IgD-negative memory B cell (primary cell): ENCODE data around the gene FGF9. TPM values are rescaled to one million over a fixed set of nuclear protein-coding genes. Genes with fewer than 3 reads are reported as not detected.

Source experiments
- H3K27ac Mint-ChIP-seq, 3 donors: one replicate each; pipeline ENCODE4 v1.8.0; 2020 to 2022; ENCODE audit warnings: mild to moderate bottlenecking in 3 of 3, mixed read lengths in 3 of 3, moderate library complexity in 1 of 3
- H3K27me3 Mint-ChIP-seq: one replicate; pipeline ENCODE4 v1.8.0; 2021; ENCODE audit warnings: mixed read lengths
- H3K36me3 Mint-ChIP-seq: one replicate; pipeline ENCODE4 v1.8.0; 2020; ENCODE audit warnings: mild to moderate bottlenecking, mixed read lengths
- H3K4me1 Mint-ChIP-seq, 3 donors: one replicate each; pipeline ENCODE4 v1.8.0; 2020 to 2022; ENCODE audit warnings: mixed read lengths in 3 of 3, mild to moderate bottlenecking in 1 of 3
- H3K4me3 Mint-ChIP-seq, 4 donors: one replicate each; pipeline ENCODE4 v1.8.0; 2020 to 2022; ENCODE audit warnings: mild to moderate bottlenecking in 4 of 4, mixed read lengths in 4 of 4, moderate library complexity in 3 of 4
- H3K9me3 Mint-ChIP-seq, 3 donors: one replicate each; pipeline ENCODE4 v1.8.0; 2020 to 2021; ENCODE audit warnings: mixed read lengths in 3 of 3, mild to moderate bottlenecking in 1 of 3
- polyA plus RNA-seq: library from polyadenylated mRNA; unstranded; fragments of 300-500 nt; fragmentation: Illumina TruSeq; gene quantifications from one replicate; pipeline ENCODE4 v1.2.3, GENCODE V29; 2021

The FGF9 gene
- polyA plus RNA-seq, 1 donor from 2014 or later, result 3.6 TPM

GRCh38 chr13:21670006-21670882 is 629 bp upstream of the FGF9 start:
- Mint-ChIP-seq H3K27me3 (peaks cover 33% of the 10 kb centered on the region), H3K36me3 (peaks cover 2% of the 10 kb centered on the region), H3K4me1 (peaks cover 22 to 27% (median 22%) of the 10 kb centered on the region in 3 donors), H3K27ac (peak overlapping the region; percentile 90 to 95 (median 90)), H3K9me3 (no peaks in the 10 kb centered on the region), H3K4me3 (peak overlapping the region; percentile 85 to 99 (median 96))

- peak overlapping the region; percentile 85 to 99 (median 96) for H3K4me3 Mint-ChIP-seq
- peak overlapping the region in 2 of 3 donors; percentile 51 to 76 for H3K27ac Mint-ChIP-seq
- H3K27me3 Mint-ChIP-seq, result peaks cover 45% of the 10 kb centered on the region
- peaks cover 22 to 31% (median 22%) of the 10 kb centered on the region in 3 donors for H3K4me1 Mint-ChIP-seq
- peaks cover 3% of the 10 kb centered on the region for H3K36me3 Mint-ChIP-seq
- no peaks in the 10 kb centered on the region for H3K9me3 Mint-ChIP-seq
Measured at GRCh38 chr13:21671620-21672286, 880 bp downstream of the FGF9 start.

- Mint-ChIP-seq H3K9me3 (no peaks in the 10 kb centered on the region), H3K4me1 (peaks cover 22 to 31% (median 23%) of the 10 kb centered on the region in 3 donors), H3K4me3 (peak overlapping the region; percentile 80 to 98 (median 89)), H3K27me3 (peaks cover 43% of the 10 kb centered on the region), H3K36me3 (peaks cover 3% of the 10 kb centered on the region), H3K27ac (peak overlapping the region in 1 of 3 donors; percentile 69)
Measured at GRCh38 chr13:21672287-21672680, 1.4 kb downstream of the FGF9 start.

- Mint-ChIP-seq H3K27ac (peak overlapping the region; percentile 68 to 72 (median 69)), H3K9me3 (no peaks in the 10 kb centered on the region), H3K4me3 (peak overlapping the region; percentile 85 to 98 (median 93)), H3K36me3 (peaks cover 3% of the 10 kb centered on the region), H3K4me1 (peaks cover 22 to 31% (median 24%) of the 10 kb centered on the region in 3 donors), H3K27me3 (peaks cover 39% of the 10 kb centered on the region)
Measured at GRCh38 chr13:21672796-21673538, 2.1 kb downstream of the FGF9 start.

- H3K4me3 Mint-ChIP-seq, result peak overlapping the region; percentile 85 to 98 (median 93)
- no peaks in the 10 kb centered on the region for H3K9me3 Mint-ChIP-seq
- peak overlapping the region; percentile 68 to 72 (median 69) for H3K27ac Mint-ChIP-seq
- H3K36me3 Mint-ChIP-seq, result peaks cover 3% of the 10 kb centered on the region
- peaks cover 22 to 29% (median 24%) of the 10 kb centered on the region in 3 donors for H3K4me1 Mint-ChIP-seq
- H3K27me3 Mint-ChIP-seq, result peaks cover 36% of the 10 kb centered on the region
Measured at GRCh38 chr13:21673539-21673788, 2.6 kb downstream of the FGF9 start.

- Mint-ChIP-seq H3K36me3 (peaks cover 3% of the 10 kb centered on the region), H3K27me3 (peaks cover 31% of the 10 kb centered on the region), H3K4me3 (peak overlapping the region; percentile 83 to 94 (median 86)), H3K27ac (peak overlapping the region in 2 of 3 donors; percentile 68 to 69), H3K4me1 (peaks cover 19 to 25% (median 22%) of the 10 kb centered on the region in 3 donors), H3K9me3 (no peaks in the 10 kb centered on the region)
Measured at GRCh38 chr13:21673789-21674489, 3.1 kb downstream of the FGF9 start.

- Mint-ChIP-seq H3K4me1 (peaks cover 13 to 22% (median 18%) of the 10 kb centered on the region in 3 donors), H3K4me3 (peak overlapping the region; percentile 83 to 94 (median 89)), H3K36me3 (peaks cover 2% of the 10 kb centered on the region), H3K27ac (peak overlapping the region in 2 of 3 donors; percentile 53 to 73), H3K27me3 (peaks cover 27% of the 10 kb centered on the region), H3K9me3 (no peaks in the 10 kb centered on the region)
Measured at GRCh38 chr13:21674490-21675009, 3.7 kb downstream of the FGF9 start.

GRCh38 chr13:21675095-21675991 is 4.5 kb downstream of the FGF9 start:
- peak overlapping the region in 2 of 3 donors; percentile 73 for H3K27ac Mint-ChIP-seq
- H3K27me3 Mint-ChIP-seq, result peaks cover 26% of the 10 kb centered on the region
- peaks cover 11 to 21% (median 17%) of the 10 kb centered on the region in 3 donors for H3K4me1 Mint-ChIP-seq
- H3K9me3 Mint-ChIP-seq, result no peaks in the 10 kb centered on the region
- peak overlapping the region; percentile 83 to 94 (median 89) for H3K4me3 Mint-ChIP-seq
- peaks cover 2% of the 10 kb centered on the region for H3K36me3 Mint-ChIP-seq

- Mint-ChIP-seq H3K27me3 (peaks cover 26% of the 10 kb centered on the region), H3K36me3 (peaks cover 2% of the 10 kb centered on the region), H3K4me3 (peak overlapping the region in 2 of 4 donors; percentile 17 to 85), H3K4me1 (peaks cover 6 to 16% (median 13%) of the 10 kb centered on the region in 3 donors), H3K9me3 (no peaks in the 10 kb centered on the region), H3K27ac (no peak overlapping the region)
Measured at GRCh38 chr13:21676611-21677021, 5.7 kb downstream of the FGF9 start.

- Mint-ChIP-seq H3K4me3 (peak overlapping the region in 2 of 4 donors; percentile 85 to 87), H3K4me1 (peaks cover 5 to 14% (median 9%) of the 10 kb centered on the region in 3 donors), H3K27me3 (peaks cover 25% of the 10 kb centered on the region), H3K9me3 (no peaks in the 10 kb centered on the region), H3K36me3 (peaks cover 2% of the 10 kb centered on the region), H3K27ac (no peak overlapping the region)
Measured at GRCh38 chr13:21677075-21677623, 6.3 kb downstream of the FGF9 start.

GRCh38 chr13:21683034-21683733 is 12.3 kb downstream of the FGF9 start:
- Mint-ChIP-seq H3K4me1 (peaks cover 2 to 4% (median 2%) of the 10 kb centered on the region in 3 donors), H3K9me3 (no peaks in the 10 kb centered on the region), H3K27ac (no peak overlapping the region), H3K27me3 (no peaks in the 10 kb centered on the region), H3K4me3 (no peak overlapping the region), H3K36me3 (peaks cover 5% of the 10 kb centered on the region)

GRCh38 chr13:21684576-21684975 is 13.7 kb downstream of the FGF9 start:
- Mint-ChIP-seq H3K27ac (no peak overlapping the region), H3K36me3 (peaks cover 5% of the 10 kb centered on the region), H3K4me3 (no peak overlapping the region), H3K4me1 (peaks cover 2 to 4% (median 2%) of the 10 kb centered on the region in 3 donors), H3K9me3 (no peaks in the 10 kb centered on the region), H3K27me3 (no peaks in the 10 kb centered on the region)
